T-helper 1 cell treated with Interleukin-12 subunit alpha and Interleukin-12 subunit beta and Interleukin-4 antibody, amounts not matched to agents 30 ng/mL and 1 ng/mL, for 36 hours (primary cell): Measurements from ENCODE around the gene DDAH1. TPM values are rescaled to one million over a fixed set of nuclear protein-coding genes. Genes with fewer than 3 reads are reported as not detected.
"Not testable (repeated sequence)": the region's sequence is repeated elsewhere in the genome, so short reads cannot be mapped to it uniquely, and the experiment has no call there.

Experiments
- intact Hi-C: fragments of 100-400 bp; cut with micrococcal nuclease; formaldehyde crosslinking; loops from one replicate; pipeline ENCODE4 v1.15.1; 2024
- total RNA-seq: library from RNA; stranded (reverse); gene quantifications from 2 replicates; pipeline ENCODE4 v1.2.3, GENCODE V29; 2022

The DDAH1 gene
- total RNA-seq, 1 donor from 2014 or later: not detected

- intact Hi-C loops: no loop called here
Observed at GRCh38 chr1:85361606-85362296, 103.2 kb downstream of the DDAH1 start.

- intact Hi-C loops: no loop called here
Observed at GRCh38 chr1:85360730-85361493, 104.0 kb downstream of the DDAH1 start.

GRCh38 chr1:85359874-85360721, 104.9 kb downstream of the DDAH1 start:
- intact Hi-C loops: no loop called here

- intact Hi-C loops: no loop called here
Observed at GRCh38 chr1:85358702-85359438, 106.1 kb downstream of the DDAH1 start.

- intact Hi-C loops: no loop called here
Observed at GRCh38 chr1:85357817-85358216, 107.1 kb downstream of the DDAH1 start.

GRCh38 chr1:85356130-85356529, 108.8 kb downstream of the DDAH1 start:
- intact Hi-C loops: no loop called here

- intact Hi-C loops: no loop called here
Observed at GRCh38 chr1:85352055-85352454, 112.9 kb downstream of the DDAH1 start.

- intact Hi-C loops: no loop called here
Observed at GRCh38 chr1:85351202-85351828, 113.6 kb downstream of the DDAH1 start.

- intact Hi-C loops: no loop called here
Observed at GRCh38 chr1:85349224-85349623, 115.7 kb downstream of the DDAH1 start.

- intact Hi-C loops: no loop called here
Observed at GRCh38 chr1:85347908-85348307, 117.1 kb downstream of the DDAH1 start.

GRCh38 chr1:85347275-85347674, 117.7 kb downstream of the DDAH1 start:
- intact Hi-C loops: not testable (repeated sequence)

GRCh38 chr1:85344256-85344694, 120.7 kb downstream of the DDAH1 start:
- intact Hi-C loops: no loop called here

GRCh38 chr1:85343612-85344255, 121.2 kb downstream of the DDAH1 start:
- intact Hi-C loops: no loop called here

GRCh38 chr1:85343213-85343611, 121.7 kb downstream of the DDAH1 start:
- intact Hi-C loops: no loop called here

- intact Hi-C loops: no loop called here
Observed at GRCh38 chr1:85342207-85342606, 122.8 kb downstream of the DDAH1 start.

GRCh38 chr1:85340427-85340826, 124.5 kb downstream of the DDAH1 start:
- intact Hi-C loops: no loop called here

- intact Hi-C loops: no loop called here
Observed at GRCh38 chr1:85339656-85340399, 125.1 kb downstream of the DDAH1 start.

- intact Hi-C loops: no loop called here
Observed at GRCh38 chr1:85339089-85339488, 125.9 kb downstream of the DDAH1 start.

GRCh38 chr1:85334962-85335361, 130.0 kb downstream of the DDAH1 start:
- intact Hi-C loops: no loop called here
